ENCODE data around the gene TAF10. TPM values are rescaled to one million over a fixed set of nuclear protein-coding genes. Genes with fewer than 3 reads are reported as not detected.
A peak's percentile ranks its signal among the peaks of the same experiment; 100 is the strongest.

The TAF10 gene
- total RNA-seq, 1 donor from 2014 or later, result 205 TPM

- peak; percentile 63 for DNase-seq (ENCODE audit: low read depth)
- H3K4me3 ChIP-seq (ENCODE audit: low read depth, low read length), result peak within 1 kb of the TSS; percentile 91
Observed at GRCh38 chr11:6619004-6619745, 7.2 kb upstream of the TAF10 start, which contains the start of gene TPP1. Gene TPP1 (minus strand): TSS chr11:6619422. CDS start chr11:6619400, 22 bp downstream.

GRCh38 chr11:6618117-6619003 is 6.3 kb upstream of the TAF10 start:
- TF ChIP-seq, protein P1, sequence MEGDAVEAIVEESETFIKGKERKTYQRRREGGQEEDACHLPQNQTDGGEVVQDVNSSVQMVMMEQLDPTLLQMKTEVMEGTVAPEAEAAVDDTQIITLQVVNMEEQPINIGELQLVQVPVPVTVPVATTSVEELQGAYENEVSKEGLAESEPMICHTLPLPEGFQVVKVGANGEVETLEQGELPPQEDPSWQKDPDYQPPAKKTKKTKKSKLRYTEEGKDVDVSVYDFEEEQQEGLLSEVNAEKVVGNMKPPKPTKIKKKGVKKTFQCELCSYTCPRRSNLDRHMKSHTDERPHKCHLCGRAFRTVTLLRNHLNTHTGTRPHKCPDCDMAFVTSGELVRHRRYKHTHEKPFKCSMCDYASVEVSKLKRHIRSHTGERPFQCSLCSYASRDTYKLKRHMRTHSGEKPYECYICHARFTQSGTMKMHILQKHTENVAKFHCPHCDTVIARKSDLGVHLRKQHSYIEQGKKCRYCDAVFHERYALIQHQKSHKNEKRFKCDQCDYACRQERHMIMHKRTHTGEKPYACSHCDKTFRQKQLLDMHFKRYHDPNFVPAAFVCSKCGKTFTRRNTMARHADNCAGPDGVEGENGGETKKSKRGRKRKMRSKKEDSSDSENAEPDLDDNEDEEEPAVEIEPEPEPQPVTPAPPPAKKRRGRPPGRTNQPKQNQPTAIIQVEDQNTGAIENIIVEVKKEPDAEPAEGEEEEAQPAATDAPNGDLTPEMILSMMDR (conservative IDR thresholded peaks at IDR 0.05; ENCODE audit: low read depth, low read length), result peak; percentile 6
- H3K4me3 ChIP-seq (ENCODE audit: low read depth, low read length), result peak overlapping the region; percentile 91
- DNase-seq (ENCODE audit: low read depth), result no peak

More at GRCh38 chr11:6619004-6619745, 7.2 kb upstream of the TAF10 start, which contains the start of gene TPP1:
- TF ChIP-seq, protein P1 (conservative IDR thresholded peaks at IDR 0.05; ENCODE audit: low read depth, low read length), result no peak

- no peak for DNase-seq (ENCODE audit: low read depth)
- peak overlapping the region; percentile 91 for H3K4me3 ChIP-seq (ENCODE audit: low read depth, low read length)
- TF ChIP-seq, protein P1 (conservative IDR thresholded peaks at IDR 0.05; ENCODE audit: low read depth, low read length), result no peak
Observed at GRCh38 chr11:6617315-6617781, 5.3 kb upstream of the TAF10 start.

- TF ChIP-seq, protein P1 (conservative IDR thresholded peaks at IDR 0.05; ENCODE audit: low read depth, low read length), result no peak
- DNase-seq (ENCODE audit: low read depth), result no peak
- H3K4me3 ChIP-seq (ENCODE audit: low read depth, low read length), result no peak overlapping the region
Observed at GRCh38 chr11:6616596-6617250, 4.7 kb upstream of the TAF10 start.

DNA sequence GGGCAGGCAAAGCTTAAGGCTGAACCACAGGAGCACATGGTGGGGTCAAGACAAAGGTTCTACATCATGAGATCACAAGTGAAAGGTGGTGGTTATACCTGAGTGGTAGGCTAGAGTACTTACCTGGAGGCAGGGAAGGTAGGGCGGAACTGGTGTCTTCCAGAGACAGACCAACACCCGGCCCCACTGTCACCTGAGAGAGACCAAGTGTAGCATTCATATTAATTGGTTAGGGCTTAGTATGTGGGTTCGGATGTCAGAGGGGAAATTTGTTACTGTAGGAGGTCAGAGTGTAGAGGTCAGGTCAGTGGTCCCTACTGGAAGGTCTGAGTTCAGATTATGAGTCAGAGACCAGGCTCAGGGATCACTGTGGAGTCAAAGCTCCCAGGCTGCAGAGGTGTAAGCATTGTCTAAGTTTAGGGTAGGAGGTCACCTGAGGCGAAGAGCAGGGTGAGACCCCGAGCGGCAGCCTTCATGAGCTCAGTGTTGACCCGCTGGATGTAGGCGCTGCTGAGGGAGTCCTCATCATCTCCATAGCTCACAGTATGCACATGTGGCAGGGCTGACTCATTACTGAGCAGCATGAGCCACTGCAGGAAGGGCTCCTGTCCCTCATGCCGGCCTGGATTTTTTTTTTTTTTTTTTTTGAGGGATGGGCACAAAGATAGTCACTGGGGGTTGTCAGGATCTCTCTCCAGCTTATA is 4.0 kb upstream of the TAF10 start:
- TF ChIP-seq, protein P1 (conservative IDR thresholded peaks at IDR 0.05; ENCODE audit: low read depth, low read length), result no peak
- no peak overlapping the region for H3K4me3 ChIP-seq (ENCODE audit: low read depth, low read length)
- DNase-seq (ENCODE audit: low read depth), result no peak

DNA sequence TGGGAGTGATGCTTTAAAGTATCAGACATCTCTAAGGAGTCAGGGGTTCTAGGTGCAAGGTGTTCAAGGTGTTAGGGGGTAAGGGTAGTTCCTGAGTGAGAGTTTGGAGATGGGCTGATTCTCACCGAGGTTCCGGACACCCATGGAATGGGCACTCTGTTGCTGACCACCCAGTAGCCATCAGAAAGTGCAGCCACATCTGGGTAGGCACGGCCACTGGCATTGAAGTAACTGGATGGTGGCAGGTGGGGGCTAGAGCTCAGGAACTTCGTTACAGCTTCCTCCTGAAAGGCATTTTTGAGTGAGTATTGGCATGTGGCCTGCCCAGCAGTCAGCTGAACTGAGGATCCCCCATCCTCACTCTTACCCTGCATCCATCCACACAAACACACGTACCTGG is 3.0 kb upstream of the TAF10 start:
- H3K4me3 ChIP-seq (ENCODE audit: low read depth, low read length), result no peak overlapping the region
- DNase-seq (ENCODE audit: low read depth), result no peak
- TF ChIP-seq, protein P1 (conservative IDR thresholded peaks at IDR 0.05; ENCODE audit: low read depth, low read length), result no peak

Measured in epithelial cell of proximal tubule (primary cell).